Measurements from ENCODE around the gene CDC73. TPM values are rescaled to one million over a fixed set of nuclear protein-coding genes. Genes with fewer than 3 reads are reported as not detected.

Gene CDC73
- total and polyA plus RNA-seq, 9 of the 15 experiments (the other 6 are each of a cell fraction or from before 2014, with no cell fraction given): 19.0 to 61.7 (median 30.1) TPM

- no peak for TF ChIP-seq ZNF282 (CRISPR knock-in tag; IDR thresholded peaks at IDR 0.05)
- TF ChIP-seq, protein P1, sequence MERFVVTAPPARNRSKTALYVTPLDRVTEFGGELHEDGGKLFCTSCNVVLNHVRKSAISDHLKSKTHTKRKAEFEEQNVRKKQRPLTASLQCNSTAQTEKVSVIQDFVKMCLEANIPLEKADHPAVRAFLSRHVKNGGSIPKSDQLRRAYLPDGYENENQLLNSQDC (CRISPR knock-in tag; IDR thresholded peaks at IDR 0.05): no peak
- no peak for TF ChIP-seq RFX1 (IDR thresholded peaks at IDR 0.05)
- TF ChIP-seq, protein P2, sequence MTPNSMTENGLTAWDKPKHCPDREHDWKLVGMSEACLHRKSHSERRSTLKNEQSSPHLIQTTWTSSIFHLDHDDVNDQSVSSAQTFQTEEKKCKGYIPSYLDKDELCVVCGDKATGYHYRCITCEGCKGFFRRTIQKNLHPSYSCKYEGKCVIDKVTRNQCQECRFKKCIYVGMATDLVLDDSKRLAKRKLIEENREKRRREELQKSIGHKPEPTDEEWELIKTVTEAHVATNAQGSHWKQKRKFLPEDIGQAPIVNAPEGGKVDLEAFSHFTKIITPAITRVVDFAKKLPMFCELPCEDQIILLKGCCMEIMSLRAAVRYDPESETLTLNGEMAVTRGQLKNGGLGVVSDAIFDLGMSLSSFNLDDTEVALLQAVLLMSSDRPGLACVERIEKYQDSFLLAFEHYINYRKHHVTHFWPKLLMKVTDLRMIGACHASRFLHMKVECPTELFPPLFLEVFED (CRISPR knock-in tag; conservative IDR thresholded peaks at IDR 0.05): no peak
- no peak for TF ChIP-seq HMGXB4 (CRISPR knock-in tag; IDR thresholded peaks at IDR 0.05)
- TF ChIP-seq NR2C1 (IDR thresholded peaks at IDR 0.05): no peak
- TF ChIP-seq NR2C1 (tag; IDR thresholded peaks at IDR 0.05): no peak
- no peak for TF ChIP-seq ILF3 (IDR thresholded peaks at IDR 0.05; ENCODE audit: borderline replicate concordance)
- TF ChIP-seq SIX5 (IDR thresholded peaks at IDR 0.05; ENCODE audit: borderline replicate concordance in 1 of 2, insufficient read depth in 1 of 2, low read depth in 1 of 2, low read length in 2 of 2): no peak
- no peak for TF ChIP-seq CXXC5 (CRISPR knock-in tag; IDR thresholded peaks at IDR 0.05)
- TF ChIP-seq, protein P3, sequence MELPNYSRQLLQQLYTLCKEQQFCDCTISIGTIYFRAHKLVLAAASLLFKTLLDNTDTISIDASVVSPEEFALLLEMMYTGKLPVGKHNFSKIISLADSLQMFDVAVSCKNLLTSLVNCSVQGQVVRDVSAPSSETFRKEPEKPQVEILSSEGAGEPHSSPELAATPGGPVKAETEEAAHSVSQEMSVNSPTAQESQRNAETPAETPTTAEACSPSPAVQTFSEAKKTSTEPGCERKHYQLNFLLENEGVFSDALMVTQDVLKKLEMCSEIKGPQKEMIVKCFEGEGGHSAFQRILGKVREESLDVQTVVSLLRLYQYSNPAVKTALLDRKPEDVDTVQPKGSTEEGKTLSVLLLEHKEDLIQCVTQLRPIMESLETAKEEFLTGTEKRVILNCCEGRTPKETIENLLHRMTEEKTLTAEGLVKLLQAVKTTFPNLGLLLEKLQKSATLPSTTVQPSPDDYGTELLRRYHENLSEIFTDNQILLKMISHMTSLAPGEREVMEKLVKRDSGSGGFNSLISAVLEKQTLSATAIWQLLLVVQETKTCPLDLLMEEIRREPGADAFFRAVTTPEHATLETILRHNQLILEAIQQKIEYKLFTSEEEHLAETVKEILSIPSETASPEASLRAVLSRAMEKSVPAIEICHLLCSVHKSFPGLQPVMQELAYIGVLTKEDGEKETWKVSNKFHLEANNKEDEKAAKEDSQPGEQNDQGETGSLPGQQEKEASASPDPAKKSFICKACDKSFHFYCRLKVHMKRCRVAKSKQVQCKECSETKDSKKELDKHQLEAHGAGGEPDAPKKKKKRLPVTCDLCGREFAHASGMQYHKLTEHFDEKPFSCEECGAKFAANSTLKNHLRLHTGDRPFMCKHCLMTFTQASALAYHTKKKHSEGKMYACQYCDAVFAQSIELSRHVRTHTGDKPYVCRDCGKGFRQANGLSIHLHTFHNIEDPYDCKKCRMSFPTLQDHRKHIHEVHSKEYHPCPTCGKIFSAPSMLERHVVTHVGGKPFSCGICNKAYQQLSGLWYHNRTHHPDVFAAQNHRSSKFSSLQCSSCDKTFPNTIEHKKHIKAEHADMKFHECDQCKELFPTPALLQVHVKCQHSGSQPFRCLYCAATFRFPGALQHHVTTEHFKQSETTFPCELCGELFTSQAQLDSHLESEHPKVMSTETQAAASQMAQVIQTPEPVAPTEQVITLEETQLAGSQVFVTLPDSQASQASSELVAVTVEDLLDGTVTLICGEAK (IDR thresholded peaks at IDR 0.05): no peak
- TF ChIP-seq, protein P3 (CRISPR knock-in tag; IDR thresholded peaks at IDR 0.05): no peak
- no peak for TF ChIP-seq TEAD2 (tag; IDR thresholded peaks at IDR 0.05)
- 0 out of 2 replicates have a peak, but pooled peaks have one; percentile 21 for TF ChIP-seq NR4A1 (CRISPR knock-in tag; IDR thresholded peaks at IDR 0.05)
- TF ChIP-seq NR4A1 (tag; IDR thresholded peaks at IDR 0.05): no peak
These were observed 17.3 kb upstream of the CDC73 start (continued) for GRCh38 chr1:193104502-193104906.
